M059J (cell line): ENCODE results near the gene CCR7. TPM values are rescaled to one million over a fixed set of nuclear protein-coding genes. Genes with fewer than 3 reads are reported as not detected.

ENCODE experiments used
- DNase-seq: peaks from one replicate; pipeline ENCODE4 v3.0.0-alpha.2; 2012; ENCODE audit warnings: low read depth
- total RNA-seq: library from RNA; depleted of rRNA; stranded (reverse); fragments of >200 nt; shearing (Covaris generic); gene quantifications from 2 replicates; pipeline ENCODE4 v1.2.3, GENCODE V29; 2014

CCR7 gene
- total RNA-seq, 1 experiment from 2014 or later, result not detected

GRCh38 chr17:40562838-40563219, 2.4 kb downstream of the CCR7 start:
- DNase-seq, result no peak

- DNase-seq, result no peak
Observed at GRCh38 chr17:40561871-40562611, 3.2 kb downstream of the CCR7 start.

- DNase-seq, result peak; percentile 7
Observed at GRCh38 chr17:40561294-40561870, 3.9 kb downstream of the CCR7 start.

- DNase-seq, result peak; percentile 90
Observed at GRCh38 chr17:40560592-40561293, 4.5 kb downstream of the CCR7 start.

- DNase-seq, result peak; percentile 89
Observed at GRCh38 chr17:40559954-40560591, 5.2 kb downstream of the CCR7 start.

- no peak for DNase-seq
Observed at GRCh38 chr17:40559564-40559916, 5.7 kb downstream of the CCR7 start.

GRCh38 chr17:40558890-40559563, 6.2 kb downstream of the CCR7 start:
- no peak for DNase-seq

GRCh38 chr17:40558300-40558889, 6.9 kb downstream of the CCR7 start:
- no peak for DNase-seq

GRCh38 chr17:40557531-40558299, 7.6 kb downstream of the CCR7 start:
- no peak for DNase-seq

- no peak for DNase-seq
Observed at GRCh38 chr17:40556884-40557414, 8.3 kb downstream of the CCR7 start.

GRCh38 chr17:40556198-40556661, 9.0 kb downstream of the CCR7 start:
- DNase-seq, result no peak

- no peak for DNase-seq
Observed at GRCh38 chr17:40555296-40556190, 9.7 kb downstream of the CCR7 start.

- DNase-seq, result no peak
Observed at GRCh38 chr17:40554646-40555295, 10.5 kb downstream of the CCR7 start.

GRCh38 chr17:40553694-40554534, 11.4 kb downstream of the CCR7 start:
- no peak for DNase-seq

- no peak for DNase-seq
Observed at GRCh38 chr17:40552806-40553693, 12.2 kb downstream of the CCR7 start.

GRCh38 chr17:40551879-40552768, 13.1 kb downstream of the CCR7 start:
- DNase-seq, result peak; percentile 59
